Measurements from ENCODE around the gene PLXNA4. TPM values are rescaled to one million over a fixed set of nuclear protein-coding genes. Genes with fewer than 3 reads are reported as not detected.

Gene PLXNA4
- polyA plus RNA-seq, 3 donors: 12.1 to 14.9 (median 14.6) TPM

GRCh38 chr7:132388688-132389087 is 187.6 kb downstream of the PLXNA4 start:
- no peak for DNase-seq (ENCODE audit: extremely low read depth in 1 of 11, low read depth in 9 of 11, low spot score in 4 of 11)

GRCh38 chr7:132387596-132387995 is 188.7 kb downstream of the PLXNA4 start:
- DNase-seq (ENCODE audit: extremely low read depth in 1 of 11, low read depth in 9 of 11, low spot score in 4 of 11): no peak

GRCh38 chr7:132386201-132386681 is 190.0 kb downstream of the PLXNA4 start:
- DNase-seq (ENCODE audit: extremely low read depth in 1 of 11, low read depth in 9 of 11, low spot score in 4 of 11): peak in 5 of 11 donors; percentile 31 to 79 (median 48)

GRCh38 chr7:132383962-132384361 is 192.3 kb downstream of the PLXNA4 start:
- no peak for DNase-seq (ENCODE audit: extremely low read depth in 1 of 11, low read depth in 9 of 11, low spot score in 4 of 11)

GRCh38 chr7:132381742-132382472 is 194.4 kb downstream of the PLXNA4 start:
- peak in 3 of 11 donors; percentile 23 to 48 (median 45) for DNase-seq (ENCODE audit: extremely low read depth in 1 of 11, low read depth in 9 of 11, low spot score in 4 of 11)

GRCh38 chr7:132380059-132380458 is 196.2 kb downstream of the PLXNA4 start:
- peak in 2 of 11 donors; percentile 19 to 71 for DNase-seq (ENCODE audit: extremely low read depth in 1 of 11, low read depth in 9 of 11, low spot score in 4 of 11)

- DNase-seq (ENCODE audit: extremely low read depth in 1 of 11, low read depth in 9 of 11, low spot score in 4 of 11): no peak
Observed at GRCh38 chr7:132379292-132379691, 197.0 kb downstream of the PLXNA4 start.

- DNase-seq (ENCODE audit: extremely low read depth in 1 of 11, low read depth in 9 of 11, low spot score in 4 of 11): no peak
Observed at GRCh38 chr7:132377703-132378584, 198.3 kb downstream of the PLXNA4 start.

- peak in 1 of 11 donors; percentile 25 for DNase-seq (ENCODE audit: extremely low read depth in 1 of 11, low read depth in 9 of 11, low spot score in 4 of 11)
Observed at GRCh38 chr7:132377015-132377414, 199.3 kb downstream of the PLXNA4 start.

- DNase-seq (ENCODE audit: extremely low read depth in 1 of 11, low read depth in 9 of 11, low spot score in 4 of 11): no peak
Observed at GRCh38 chr7:132376361-132377013, 199.8 kb downstream of the PLXNA4 start.

- DNase-seq (ENCODE audit: extremely low read depth in 1 of 11, low read depth in 9 of 11, low spot score in 4 of 11): no peak
Observed at GRCh38 chr7:132373879-132374278, 202.4 kb downstream of the PLXNA4 start.

GRCh38 chr7:132373041-132373440 is 203.2 kb downstream of the PLXNA4 start:
- no peak for DNase-seq (ENCODE audit: extremely low read depth in 1 of 11, low read depth in 9 of 11, low spot score in 4 of 11)

- DNase-seq (ENCODE audit: extremely low read depth in 1 of 11, low read depth in 9 of 11, low spot score in 4 of 11): no peak
Observed at GRCh38 chr7:132371948-132372347, 204.3 kb downstream of the PLXNA4 start.

GRCh38 chr7:132368246-132368900 is 207.9 kb downstream of the PLXNA4 start:
- no peak for DNase-seq (ENCODE audit: extremely low read depth in 1 of 11, low read depth in 9 of 11, low spot score in 4 of 11)

- no peak for DNase-seq (ENCODE audit: extremely low read depth in 1 of 11, low read depth in 9 of 11, low spot score in 4 of 11)
Observed at GRCh38 chr7:132367795-132368194, 208.5 kb downstream of the PLXNA4 start.

- DNase-seq (ENCODE audit: extremely low read depth in 1 of 11, low read depth in 9 of 11, low spot score in 4 of 11): no peak
Observed at GRCh38 chr7:132367004-132367403, 209.3 kb downstream of the PLXNA4 start.

- DNase-seq (ENCODE audit: extremely low read depth in 1 of 11, low read depth in 9 of 11, low spot score in 4 of 11): no peak
Observed at GRCh38 chr7:132364226-132364625, 212.0 kb downstream of the PLXNA4 start.

GRCh38 chr7:132362059-132362458 is 214.2 kb downstream of the PLXNA4 start:
- DNase-seq (ENCODE audit: extremely low read depth in 1 of 11, low read depth in 9 of 11, low spot score in 4 of 11): no peak

- DNase-seq (ENCODE audit: extremely low read depth in 1 of 11, low read depth in 9 of 11, low spot score in 4 of 11): no peak
Observed at GRCh38 chr7:132361146-132361545, 215.1 kb downstream of the PLXNA4 start.

Data from renal cortex interstitium (tissue), 11 donors.